ENCODE data around the gene EML5. TPM values are rescaled to one million over a fixed set of nuclear protein-coding genes. Genes with fewer than 3 reads are reported as not detected.

The EML5 gene
- polyA plus RNA-seq, 1 donor from 2014 or later: 0.61 TPM

DNA sequence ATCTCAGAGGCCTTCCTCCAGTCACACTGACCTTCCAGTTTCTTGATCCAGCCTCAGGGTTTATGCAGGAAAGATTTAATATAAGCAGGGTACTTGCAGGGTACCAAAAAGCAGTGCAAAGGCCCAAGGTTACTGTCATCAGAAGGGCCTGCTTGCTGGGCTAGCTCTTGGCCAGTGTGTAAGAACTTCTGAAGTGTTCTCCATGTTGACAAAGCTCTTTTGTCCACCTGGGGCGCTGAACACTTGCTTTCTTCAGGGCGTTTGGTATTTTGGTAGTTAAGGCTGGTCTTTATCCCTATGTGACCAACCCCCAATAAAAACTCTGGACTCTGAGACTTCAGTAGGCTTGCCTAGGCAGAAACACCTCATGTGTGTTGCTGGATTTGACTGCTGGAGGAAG lies 160.2 kb downstream of the EML5 start:
- Mint-ChIP-seq H3K36me3 (peaks cover 12% of the 10 kb centered on the region), H3K4me3 (no peak overlapping the region), H3K9me3 (no peaks in the 10 kb centered on the region), H3K27me3 (no peaks in the 10 kb centered on the region), H3K4me1 (peaks cover 0 to 1% (median 0%) of the 10 kb centered on the region in 3 donors), H3K27ac (no peak overlapping the region)

DNA sequence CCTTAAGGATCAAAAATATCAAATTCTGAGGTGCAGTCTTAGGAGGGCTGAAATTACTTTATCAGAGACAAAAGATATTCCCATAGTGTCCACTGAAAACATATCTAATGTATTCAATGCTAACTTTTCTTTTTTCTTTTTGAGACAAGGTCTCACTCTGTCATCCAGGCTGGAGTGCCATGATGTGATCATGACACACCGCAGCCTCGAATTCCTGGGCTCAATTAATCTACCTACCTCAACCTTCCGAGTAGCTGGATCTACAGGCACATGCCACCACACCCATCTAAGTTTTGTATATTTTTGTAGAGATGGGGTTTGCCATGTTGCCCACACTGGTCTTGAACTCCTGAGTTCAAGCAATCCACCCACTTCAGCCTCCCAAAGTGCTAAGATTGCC lies 161.7 kb downstream of the EML5 start:
- peaks cover 5% of the 10 kb centered on the region for H3K36me3 Mint-ChIP-seq
- H3K4me3 Mint-ChIP-seq: no peak overlapping the region
- H3K4me1 Mint-ChIP-seq: peaks cover 0 to 1% (median 0%) of the 10 kb centered on the region in 3 donors
- no peaks in the 10 kb centered on the region for H3K9me3 Mint-ChIP-seq
- H3K27me3 Mint-ChIP-seq: no peaks in the 10 kb centered on the region
- no peak overlapping the region for H3K27ac Mint-ChIP-seq

DNA sequence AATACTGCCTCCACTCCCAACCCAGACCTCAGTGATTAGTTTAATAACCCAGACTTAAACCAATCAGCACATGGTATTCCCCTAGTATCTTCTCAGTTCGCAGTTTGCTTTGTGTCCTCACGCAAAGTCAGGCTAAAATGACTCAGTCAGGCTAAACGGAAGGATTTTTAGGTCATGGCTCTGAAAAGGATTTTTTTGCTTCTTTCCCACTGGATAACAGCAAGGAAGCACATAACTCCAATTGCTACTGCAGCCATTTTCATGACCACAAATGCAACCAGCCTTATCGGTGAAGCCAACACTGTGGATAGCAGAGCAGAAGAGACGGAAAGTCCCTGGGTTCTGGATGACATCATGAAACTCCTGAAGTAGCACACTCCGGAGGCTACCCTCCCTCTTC lies 162.2 kb downstream of the EML5 start:
- Mint-ChIP-seq H3K27me3 (no peaks in the 10 kb centered on the region), H3K27ac (no peak overlapping the region), H3K4me1 (peaks cover 0 to 1% (median 0%) of the 10 kb centered on the region in 3 donors), H3K36me3 (peaks cover 7% of the 10 kb centered on the region), H3K4me3 (no peak overlapping the region), H3K9me3 (no peaks in the 10 kb centered on the region)

DNA sequence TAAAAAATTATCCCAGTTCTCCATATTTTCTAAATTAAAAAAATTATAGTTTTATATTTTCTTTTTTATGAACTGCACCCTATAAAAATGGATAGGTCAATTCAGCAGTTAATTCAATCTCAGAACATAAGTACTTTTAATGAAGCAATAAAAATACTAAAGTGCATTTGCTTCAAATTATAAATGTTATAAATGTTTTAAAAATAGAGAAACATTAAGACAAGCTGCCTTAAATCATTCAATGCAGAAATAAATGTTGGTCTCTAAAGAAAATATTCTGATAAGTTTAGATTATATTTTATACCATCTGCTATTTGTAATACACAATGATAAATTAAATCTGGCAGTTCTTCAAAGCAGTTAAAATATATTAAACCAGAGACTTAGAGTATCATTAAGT lies 164.3 kb downstream of the EML5 start:
- Mint-ChIP-seq H3K36me3 (peaks cover 10% of the 10 kb centered on the region), H3K9me3 (no peaks in the 10 kb centered on the region), H3K4me3 (no peak overlapping the region), H3K27me3 (no peaks in the 10 kb centered on the region), H3K4me1 (no peaks in the 10 kb centered on the region), H3K27ac (no peak overlapping the region)

DNA sequence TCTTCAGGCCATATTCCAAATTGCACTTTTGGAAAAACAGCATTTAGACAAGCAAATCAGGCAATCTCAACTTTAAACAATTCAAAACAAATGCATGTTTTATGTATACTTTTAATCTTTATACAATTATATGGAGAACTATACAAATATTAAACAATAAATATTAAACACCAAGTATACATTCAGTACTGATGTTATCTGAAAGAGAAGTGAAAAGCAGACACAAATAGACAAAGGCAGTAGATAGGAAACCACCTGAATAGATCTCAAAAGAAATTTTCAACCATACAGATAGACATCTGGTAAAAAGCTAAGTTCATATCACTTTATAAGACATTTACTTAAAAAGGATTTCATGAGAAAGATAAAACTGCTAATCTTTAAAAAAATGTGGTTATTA lies 164.7 kb downstream of the EML5 start:
- peaks cover 10% of the 10 kb centered on the region for H3K36me3 Mint-ChIP-seq
- no peaks in the 10 kb centered on the region for H3K9me3 Mint-ChIP-seq
- no peak overlapping the region for H3K27ac Mint-ChIP-seq
- H3K4me3 Mint-ChIP-seq: no peak overlapping the region
- H3K27me3 Mint-ChIP-seq: no peaks in the 10 kb centered on the region
- no peaks in the 10 kb centered on the region for H3K4me1 Mint-ChIP-seq

DNA sequence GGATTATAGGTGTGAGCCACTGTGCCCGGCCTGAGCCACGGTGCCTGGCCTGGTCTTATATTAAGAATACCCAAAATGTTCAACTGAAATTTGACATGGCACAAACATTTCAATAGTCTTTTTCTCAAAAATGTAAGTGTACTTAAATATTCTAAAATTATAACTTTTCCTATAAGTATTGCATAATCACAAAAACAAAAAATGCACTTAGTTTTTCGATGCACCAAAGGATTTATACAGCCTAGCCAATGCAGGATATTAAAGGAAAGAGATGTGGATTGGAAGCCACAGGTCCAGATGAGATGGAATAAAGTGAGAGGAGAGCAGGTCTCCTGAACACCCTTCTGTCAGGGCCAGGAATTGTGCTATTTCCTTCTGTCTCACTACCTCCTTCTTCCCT lies 167.1 kb downstream of the EML5 start:
- H3K36me3 Mint-ChIP-seq: peaks cover 9% of the 10 kb centered on the region
- H3K27ac Mint-ChIP-seq: no peak overlapping the region
- no peaks in the 10 kb centered on the region for H3K27me3 Mint-ChIP-seq
- no peaks in the 10 kb centered on the region for H3K9me3 Mint-ChIP-seq
- H3K4me3 Mint-ChIP-seq: no peak overlapping the region
- H3K4me1 Mint-ChIP-seq: no peaks in the 10 kb centered on the region

DNA sequence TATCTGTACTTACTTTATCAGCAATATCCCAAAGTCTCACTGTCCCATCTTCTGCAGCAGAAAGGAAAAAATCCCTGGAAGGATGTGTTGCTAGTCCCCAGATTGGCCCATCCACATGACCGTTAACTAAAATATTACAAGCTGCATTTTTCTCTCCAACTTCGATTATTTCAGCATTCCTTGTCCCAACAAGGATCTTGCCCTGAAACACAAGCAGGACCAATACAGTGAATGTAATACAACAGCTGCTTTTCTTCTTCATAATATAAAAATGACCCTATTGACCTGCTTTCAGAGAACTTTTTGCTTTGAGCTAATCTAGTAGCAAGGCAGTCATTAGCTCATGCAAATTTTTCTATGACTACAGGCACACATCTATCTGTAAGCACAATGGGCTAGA lies 171.7 kb downstream of the EML5 start:
- Mint-ChIP-seq H3K27ac (no peak overlapping the region), H3K4me1 (no peaks in the 10 kb centered on the region), H3K27me3 (no peaks in the 10 kb centered on the region), H3K9me3 (no peaks in the 10 kb centered on the region), H3K36me3 (peaks cover 13% of the 10 kb centered on the region), H3K4me3 (no peak overlapping the region)

DNA sequence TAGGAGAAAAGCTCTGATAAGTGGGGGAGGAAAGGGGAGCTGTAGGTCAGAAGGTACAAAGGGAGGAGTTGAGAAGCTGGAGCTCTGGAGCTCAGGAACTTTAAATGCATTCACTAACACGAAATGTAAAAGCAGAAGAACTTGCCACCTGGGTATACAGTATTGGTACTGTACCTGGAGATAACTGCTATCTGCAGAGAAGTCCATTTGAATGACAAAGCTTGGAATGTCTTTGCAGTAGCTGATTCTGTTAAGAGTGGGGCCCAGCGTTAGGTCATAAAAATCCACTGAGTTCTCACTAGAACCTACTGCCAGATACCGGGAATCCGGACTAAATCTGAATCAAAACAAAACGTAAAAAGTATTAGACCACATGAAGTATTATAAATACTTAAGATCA lies 174.3 kb downstream of the EML5 start:
- H3K4me1 Mint-ChIP-seq: peaks cover 3 to 4% (median 3%) of the 10 kb centered on the region in 3 donors
- H3K9me3 Mint-ChIP-seq: no peaks in the 10 kb centered on the region
- no peak overlapping the region for H3K27ac Mint-ChIP-seq
- H3K27me3 Mint-ChIP-seq: no peaks in the 10 kb centered on the region
- no peak overlapping the region for H3K4me3 Mint-ChIP-seq
- peaks cover 6% of the 10 kb centered on the region for H3K36me3 Mint-ChIP-seq

DNA sequence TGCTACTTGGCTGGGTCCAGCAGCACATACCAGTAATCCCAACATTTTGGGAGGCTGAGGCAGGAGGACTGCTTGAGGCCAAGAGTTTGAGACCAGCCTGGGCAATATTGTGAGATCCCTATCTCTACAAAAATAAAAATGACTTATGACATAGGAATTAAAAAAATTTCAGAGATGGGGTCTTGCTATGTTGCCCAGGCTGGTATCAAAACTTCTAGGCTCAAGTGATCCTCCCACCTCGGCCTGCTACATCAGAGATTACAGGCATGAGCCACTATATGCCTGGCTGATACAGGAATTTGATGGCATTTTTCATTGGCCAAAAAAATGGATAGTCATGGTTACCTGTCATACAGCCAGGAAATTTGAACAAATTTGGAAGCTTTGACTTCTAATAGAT lies 175.3 kb downstream of the EML5 start:
- H3K9me3 Mint-ChIP-seq: no peaks in the 10 kb centered on the region
- no peaks in the 10 kb centered on the region for H3K27me3 Mint-ChIP-seq
- peaks cover 6 to 9% (median 9%) of the 10 kb centered on the region in 3 donors for H3K4me1 Mint-ChIP-seq
- H3K27ac Mint-ChIP-seq: no peak overlapping the region
- H3K36me3 Mint-ChIP-seq: peaks cover 8% of the 10 kb centered on the region
- H3K4me3 Mint-ChIP-seq: no peak overlapping the region

DNA sequence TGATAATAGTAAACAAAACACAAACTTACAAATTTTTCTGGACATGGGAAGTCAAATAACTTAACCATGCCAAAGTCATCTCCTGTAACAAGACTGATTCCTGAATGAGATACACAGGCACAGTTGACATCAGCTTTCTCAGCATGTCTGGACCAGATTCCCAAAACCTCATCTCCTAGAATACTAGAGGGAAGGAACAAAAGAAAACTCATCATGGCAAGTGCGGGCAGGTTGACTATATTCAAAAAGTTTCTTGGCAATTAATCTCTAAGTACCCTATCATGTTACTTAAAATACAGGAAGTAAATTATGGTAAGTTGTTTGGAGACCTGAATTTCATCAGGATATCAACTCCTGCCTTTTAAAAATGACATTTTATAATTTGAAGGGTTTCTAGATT lies 176.1 kb downstream of the EML5 start:
- Mint-ChIP-seq H3K27ac (no peak overlapping the region), H3K4me1 (peaks cover 8 to 12% (median 11%) of the 10 kb centered on the region in 3 donors), H3K4me3 (no peak overlapping the region), H3K9me3 (no peaks in the 10 kb centered on the region), H3K36me3 (peaks cover 8% of the 10 kb centered on the region), H3K27me3 (no peaks in the 10 kb centered on the region)

DNA sequence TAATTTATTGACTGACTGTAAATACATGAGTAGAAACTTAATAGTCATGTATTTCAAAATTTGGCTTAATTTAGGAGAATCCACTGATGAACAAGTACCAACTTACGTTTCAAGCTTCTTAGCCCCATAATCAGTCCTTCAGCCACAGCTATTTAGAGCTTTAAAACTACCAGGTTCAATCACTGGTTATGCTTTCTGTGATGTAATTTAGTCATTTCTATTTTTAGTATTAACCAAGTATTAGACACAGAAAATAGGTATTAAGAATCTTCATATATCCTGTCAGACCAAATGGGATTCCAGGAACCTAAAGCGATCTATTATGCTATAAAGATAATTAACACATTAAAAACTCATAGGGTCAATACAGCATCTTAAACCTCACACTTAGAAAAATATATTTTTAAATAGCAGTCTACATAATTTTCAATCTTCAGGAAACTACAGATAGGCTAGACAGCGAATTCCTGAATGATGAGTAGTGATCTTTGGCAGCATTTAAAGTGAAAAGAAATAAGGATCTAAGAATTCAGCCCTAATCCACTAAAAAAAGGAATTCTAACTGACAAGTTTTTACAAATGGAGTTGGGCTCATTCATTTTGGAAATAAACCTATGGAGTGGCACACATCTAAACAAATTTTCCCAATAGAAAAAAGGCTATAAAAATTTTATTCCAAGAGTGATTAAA lies 178.4 kb downstream of the EML5 start:
- Mint-ChIP-seq H3K36me3 (peaks cover 10% of the 10 kb centered on the region), H3K4me1 (peaks cover 11 to 13% (median 11%) of the 10 kb centered on the region in 3 donors), H3K9me3 (no peaks in the 10 kb centered on the region), H3K4me3 (no peak overlapping the region), H3K27me3 (no peaks in the 10 kb centered on the region), H3K27ac (no peak overlapping the region)

DNA sequence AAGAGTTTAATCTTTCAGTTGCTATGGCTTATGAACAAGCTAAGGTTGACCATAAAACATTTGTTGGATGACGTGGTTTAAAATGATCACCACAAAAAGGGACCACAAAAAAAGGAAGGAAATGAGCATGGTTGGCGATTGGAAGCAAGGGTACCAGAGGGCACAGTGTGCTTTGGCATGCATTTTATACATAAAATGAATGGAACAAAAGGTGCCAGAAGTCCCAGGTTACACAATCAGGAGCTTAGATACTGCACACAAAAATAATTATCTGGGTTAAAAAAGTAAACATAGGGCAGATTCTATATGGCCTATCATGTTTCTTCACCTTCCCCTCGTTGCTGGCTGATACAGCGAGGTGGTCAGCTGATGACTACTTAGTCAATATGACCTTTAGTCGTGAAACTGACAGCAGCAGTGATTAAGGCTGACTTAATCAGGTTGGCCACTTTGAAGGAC lies 179.2 kb downstream of the EML5 start:
- Mint-ChIP-seq H3K27ac (peak overlapping the region in 2 of 3 donors; percentile 19 to 45), H3K4me1 (peaks cover 11 to 14% (median 11%) of the 10 kb centered on the region in 3 donors), H3K27me3 (no peaks in the 10 kb centered on the region), H3K36me3 (peaks cover 14% of the 10 kb centered on the region), H3K4me3 (peak overlapping the region in 2 of 4 donors; percentile 1 to 2), H3K9me3 (no peaks in the 10 kb centered on the region)

DNA sequence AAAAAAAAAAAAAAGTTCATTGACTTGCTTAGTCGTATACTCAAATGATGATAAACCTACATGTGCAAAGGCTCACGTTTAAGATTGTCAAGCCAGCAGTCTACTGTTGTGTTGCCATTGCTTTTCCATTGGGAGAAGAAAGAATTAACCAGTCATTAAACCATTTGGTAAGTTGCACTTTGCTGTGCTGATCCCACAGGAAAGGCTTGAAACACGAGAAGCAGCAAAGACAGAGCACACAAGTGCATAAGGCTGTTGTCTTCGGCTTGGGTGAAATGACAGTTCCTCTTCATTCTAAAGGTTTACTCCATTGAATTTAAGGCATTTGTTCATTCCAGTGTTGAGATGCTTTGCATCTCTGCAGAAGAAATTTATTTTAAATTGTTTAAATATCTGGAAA lies 179.8 kb downstream of the EML5 start:
- Mint-ChIP-seq H3K4me1 (peaks cover 11 to 15% (median 11%) of the 10 kb centered on the region in 3 donors), H3K36me3 (peaks cover 13% of the 10 kb centered on the region), H3K27me3 (no peaks in the 10 kb centered on the region), H3K4me3 (no peak overlapping the region), H3K27ac (peak overlapping the region in 1 of 3 donors; percentile 45), H3K9me3 (no peaks in the 10 kb centered on the region)

DNA sequence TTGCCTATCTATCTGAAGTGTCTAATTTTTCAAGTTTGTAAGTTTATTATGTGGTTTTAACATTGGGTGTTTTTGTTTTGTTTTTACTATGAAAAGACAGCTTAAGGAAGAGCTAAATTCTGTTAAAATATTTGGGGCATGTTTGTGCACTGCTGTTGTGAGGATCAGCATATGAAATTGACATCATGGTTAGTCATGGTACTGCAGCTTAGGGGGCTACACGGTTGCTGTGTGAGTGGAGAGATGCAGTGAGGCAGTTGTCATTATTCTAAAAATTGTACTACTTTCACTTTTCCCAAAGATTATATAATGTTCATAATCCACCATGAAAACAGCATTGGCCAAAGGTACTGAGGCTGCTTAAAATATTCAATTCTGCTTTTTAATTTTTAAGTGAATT lies 180.9 kb downstream of the EML5 start:
- H3K27ac Mint-ChIP-seq: no peak overlapping the region
- no peaks in the 10 kb centered on the region for H3K27me3 Mint-ChIP-seq
- peaks cover 11 to 15% (median 11%) of the 10 kb centered on the region in 3 donors for H3K4me1 Mint-ChIP-seq
- H3K36me3 Mint-ChIP-seq: peaks cover 13% of the 10 kb centered on the region
- H3K4me3 Mint-ChIP-seq: no peak overlapping the region
- no peaks in the 10 kb centered on the region for H3K9me3 Mint-ChIP-seq

DNA sequence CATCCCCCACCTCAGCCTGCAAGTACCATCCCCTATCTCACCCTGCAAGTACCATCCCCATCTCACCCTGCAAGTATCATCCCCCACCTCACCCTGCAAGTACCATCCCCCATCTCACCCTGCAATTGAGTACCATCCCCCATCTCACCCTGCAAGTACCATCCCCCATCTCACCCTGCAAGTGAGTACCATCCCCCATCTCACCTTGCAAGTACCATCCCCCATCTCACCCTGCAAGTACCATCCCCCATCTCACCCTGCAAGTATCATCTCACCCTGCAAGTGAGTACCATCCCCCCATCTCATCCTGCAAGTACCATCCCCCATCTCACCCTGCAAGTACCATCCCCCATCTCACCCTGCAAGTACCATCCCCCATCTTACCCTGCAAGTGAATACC lies 184.9 kb downstream of the EML5 start:
- H3K27me3 Mint-ChIP-seq: no peaks in the 10 kb centered on the region
- peaks cover 5 to 9% (median 5%) of the 10 kb centered on the region in 3 donors for H3K4me1 Mint-ChIP-seq
- peaks cover 21% of the 10 kb centered on the region for H3K36me3 Mint-ChIP-seq
- no peak overlapping the region for H3K4me3 Mint-ChIP-seq
- H3K27ac Mint-ChIP-seq: no peak overlapping the region
- no peaks in the 10 kb centered on the region for H3K9me3 Mint-ChIP-seq

DNA sequence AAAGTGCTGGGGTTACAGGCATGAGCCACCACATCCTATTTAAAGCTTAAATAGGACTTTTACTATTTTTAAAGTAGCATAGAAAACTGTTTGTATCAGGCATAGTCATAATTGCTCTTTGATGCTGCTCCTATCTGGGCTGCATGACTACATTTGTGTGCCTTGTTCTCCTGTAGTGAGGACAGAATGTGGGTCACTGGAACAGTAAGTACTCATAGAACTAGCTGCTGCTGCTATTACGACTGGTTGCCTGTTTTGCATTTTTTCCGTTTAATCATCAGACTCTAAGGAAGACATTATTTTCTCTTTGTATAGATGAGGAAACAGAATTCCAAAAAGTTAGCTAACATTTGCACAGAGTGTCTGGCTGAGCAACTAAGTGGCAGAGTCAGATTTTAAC lies 187.2 kb downstream of the EML5 start:
- no peaks in the 10 kb centered on the region for H3K27me3 Mint-ChIP-seq
- H3K9me3 Mint-ChIP-seq: no peaks in the 10 kb centered on the region
- peaks cover 21% of the 10 kb centered on the region for H3K36me3 Mint-ChIP-seq
- H3K4me1 Mint-ChIP-seq: peaks cover 1 to 6% (median 5%) of the 10 kb centered on the region in 3 donors
- H3K27ac Mint-ChIP-seq: peak overlapping the region in 1 of 3 donors; percentile 14
- no peak overlapping the region for H3K4me3 Mint-ChIP-seq

Data from IgD-negative memory B cell (primary cell).